ENCODE measurements around the gene SAE1. TPM values are rescaled to one million over a fixed set of nuclear protein-coding genes. Genes with fewer than 3 reads are reported as not detected.
A peak's percentile ranks its signal among the peaks of the same experiment; 100 is the strongest.

SAE1 gene
- total RNA-seq, 2 donors from 2014 or later = 14.5 to 21.5 TPM

DNA sequence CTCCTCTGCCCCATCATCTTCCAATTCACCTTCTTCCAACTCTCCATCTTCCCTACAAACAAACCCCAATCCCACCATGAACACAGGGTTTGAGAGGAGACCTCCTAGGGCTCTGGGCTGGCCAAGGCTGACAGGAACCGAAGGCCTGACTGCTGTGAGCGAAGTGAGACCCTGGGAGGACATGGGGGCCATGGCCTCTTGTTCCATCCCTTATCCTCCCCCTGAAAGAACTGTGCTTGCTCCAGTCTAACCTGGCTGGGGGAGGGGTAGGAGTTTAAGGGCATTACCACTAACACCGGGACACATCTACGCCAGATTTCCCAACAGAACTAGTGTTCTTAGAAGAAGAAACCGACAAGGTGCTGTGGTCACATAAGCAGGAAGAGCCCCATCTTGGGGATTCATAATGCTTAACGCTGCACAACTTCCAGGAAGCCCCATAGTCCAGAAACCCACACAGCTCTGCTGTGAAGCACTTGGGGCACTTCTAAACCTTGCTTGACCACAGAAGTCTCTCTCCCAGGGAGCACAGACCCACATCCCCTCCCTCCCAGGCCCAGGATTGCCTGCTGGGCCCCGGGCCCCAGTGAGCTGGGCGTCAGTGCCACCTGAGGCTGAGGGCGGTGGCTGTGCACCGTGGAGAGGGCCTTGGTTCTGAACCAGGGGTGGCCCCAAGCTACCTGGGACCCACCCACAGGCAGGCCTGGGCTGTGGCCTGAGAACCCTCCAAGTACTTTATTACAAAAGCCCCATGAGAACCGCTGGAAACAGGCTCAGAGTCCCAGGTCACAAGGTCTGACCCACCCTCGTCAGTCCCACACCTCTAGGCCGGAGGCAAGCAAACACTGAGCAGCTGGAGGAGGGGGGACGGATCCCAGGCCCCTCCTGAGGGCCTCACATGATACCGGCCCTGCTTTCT lies 35.8 kb upstream of the SAE1 start:
- H3K36me3 ChIP-seq (replicated peaks in 1 of 2; ENCODE audit: insufficient read depth in 1 of 2, low read depth in 2 of 2) = peaks cover 2 to 6% of the 10 kb centered on the region in 2 donors
- H3K4me1 ChIP-seq = peaks cover 69% of the 10 kb centered on the region
- DNase-seq (peak; percentile 42 to 85 (median 66)), ATAC-seq (peak; percentile 25)
- intact Hi-C loops (cut with DNase I) = no loop called here
- H3K4me3 ChIP-seq = no peak overlapping the region
- WGBS, 2 donors = 44 to 53% methylated on average over 8 to 13 of the region's 15 CpGs
- no peak for TF ChIP-seq CTCF (IDR thresholded peaks at IDR 0.05)
- peak in 1 of 3 donors; percentile 10 for TF ChIP-seq POLR2A (IDR thresholded peaks at IDR 0.05)
- H3K27ac ChIP-seq = peak overlapping the region; percentile 84 to 95 (median 92)
- no peaks in the 10 kb centered on the region for H3K27me3 ChIP-seq
- H3K9me3 ChIP-seq = no peaks in the 10 kb centered on the region

- H3K4me3 ChIP-seq = no peak overlapping the region
- TF ChIP-seq CTCF (IDR thresholded peaks at IDR 0.05) (no peak), POLR2A (IDR thresholded peaks at IDR 0.05) (no peak)
- H3K9me3 ChIP-seq = no peaks in the 10 kb centered on the region
- no peaks in the 10 kb centered on the region for H3K27me3 ChIP-seq
- intact Hi-C loops (cut with DNase I) = no loop called here
- ATAC-seq (peak; percentile 3), DNase-seq (peak in 2 of 4 donors; percentile 47)
- WGBS, 2 donors = 44 to 56% methylated on average over 8 to 9 of the region's 9 CpGs
- H3K4me1 ChIP-seq = peaks cover 73% of the 10 kb centered on the region
- peaks cover 0 to 3% of the 10 kb centered on the region in 2 donors for H3K36me3 ChIP-seq (replicated peaks in 1 of 2; ENCODE audit: insufficient read depth in 1 of 2, low read depth in 2 of 2)
- H3K27ac ChIP-seq = peak overlapping the region; percentile 84 to 95 (median 92)
These were observed 35.0 kb upstream of the SAE1 start for GRCh38 chr19:47095476-47096099.

DNA sequence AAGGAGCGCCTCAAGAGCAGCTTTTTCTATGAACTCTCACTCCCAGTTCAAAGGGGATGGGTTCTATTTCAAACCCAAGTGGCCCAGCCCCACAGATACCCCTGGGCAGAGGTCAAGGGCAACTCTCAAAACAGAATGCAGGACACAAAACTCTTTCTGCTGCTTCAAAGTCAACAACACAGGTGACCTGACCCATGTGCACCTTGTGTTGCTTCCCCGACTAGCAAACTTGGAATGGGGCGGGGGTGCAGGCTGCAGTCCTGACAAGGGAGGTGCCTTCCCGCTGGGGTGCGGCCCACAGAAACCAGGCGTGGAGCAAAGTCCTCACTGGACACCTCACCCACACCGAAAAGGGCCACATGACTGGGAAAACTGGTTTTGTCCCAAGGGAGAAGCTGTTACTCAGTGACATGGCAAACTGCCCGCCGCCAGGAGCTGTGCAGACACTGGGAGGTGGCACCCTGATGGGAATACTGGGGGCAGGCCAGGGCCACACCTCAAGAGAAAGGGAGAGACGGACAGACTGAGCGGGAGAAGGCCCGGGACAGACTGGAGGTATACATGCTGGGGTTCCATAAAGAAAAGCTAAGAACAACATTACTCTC lies 34.4 kb upstream of the SAE1 start:
- TF ChIP-seq CTCF (IDR thresholded peaks at IDR 0.05) = peak in 4 of 7 experiments; percentile 17 to 31 (median 26)
- peak in 2 of 3 donors; percentile 50 to 53 for TF ChIP-seq POLR2A (IDR thresholded peaks at IDR 0.05)
- intact Hi-C loops (cut with DNase I) = no loop called here
- H3K9me3 ChIP-seq = no peaks in the 10 kb centered on the region
- no peaks in the 10 kb centered on the region for H3K27me3 ChIP-seq
- no peak overlapping the region for H3K4me3 ChIP-seq
- DNase-seq (peak; percentile 96 to 99 (median 98)), ATAC-seq (peak; percentile 94)
- WGBS, 2 donors = 8 to 27% methylated on average over 11 to 12 of the region's 12 CpGs
- H3K4me1 ChIP-seq = peaks cover 73% of the 10 kb centered on the region
- peak overlapping the region; percentile 84 to 95 (median 92) for H3K27ac ChIP-seq
- H3K36me3 ChIP-seq (replicated peaks in 1 of 2; ENCODE audit: insufficient read depth in 1 of 2, low read depth in 2 of 2) = peaks cover 0 to 3% of the 10 kb centered on the region in 2 donors

- Histone ChIP-seq H3K27me3 (no peaks in the 10 kb centered on the region), H3K9me3 (no peaks in the 10 kb centered on the region), H3K4me3 (no peak overlapping the region), H3K36me3 (replicated peaks in 1 of 2; ENCODE audit: insufficient read depth in 1 of 2, low read depth in 2 of 2) (peaks cover 0 to 3% of the 10 kb centered on the region in 2 donors), H3K27ac (peak overlapping the region; percentile 84 to 95 (median 92)), H3K4me1 (peaks cover 73% of the 10 kb centered on the region)
- 10 to 13% methylated on average over 7 to 9 of the region's 9 CpGs for WGBS, 2 donors
- peak; percentile 49 to 64 (median 58) for DNase-seq
- TF ChIP-seq POLR2A (IDR thresholded peaks at IDR 0.05) (no peak), CTCF (IDR thresholded peaks at IDR 0.05) (no peak)
- intact Hi-C loops (cut with DNase I) = no loop called here
- peak; percentile 48 for ATAC-seq
These were observed 33.9 kb upstream of the SAE1 start for GRCh38 chr19:47096721-47097120.
